ENCODE data around the gene TAS2R60. TPM values are rescaled to one million over a fixed set of nuclear protein-coding genes. Genes with fewer than 3 reads are reported as not detected.
A peak's percentile ranks its signal among the peaks of the same experiment; 100 is the strongest.

The TAS2R60 gene
- total RNA-seq, 1 experiment from 2014 or later, result not detected

DNA sequence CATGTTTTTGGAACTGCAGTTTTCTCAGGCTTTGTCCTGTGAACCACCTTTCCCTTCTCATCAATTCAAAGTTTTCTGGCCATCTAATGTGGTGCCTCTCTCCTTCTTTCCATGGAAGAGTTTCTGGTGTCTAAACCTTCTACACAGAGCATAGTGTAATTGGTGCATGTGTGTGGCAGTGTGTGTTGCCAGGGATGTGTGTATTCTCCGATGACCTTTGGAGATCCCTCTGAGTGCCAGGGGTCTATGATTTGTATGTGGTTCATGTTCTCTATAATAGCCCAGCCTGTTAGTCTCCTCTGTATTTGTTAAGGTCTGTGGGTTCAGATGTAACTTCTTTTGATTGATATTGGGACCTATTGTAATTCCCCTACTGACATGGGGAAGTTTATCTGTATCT, 1.5 kb downstream of the TAS2R60 start:
- Histone ChIP-seq H3K4me3 (ENCODE audit: insufficient read depth, low read depth, low read length) (no peak overlapping the region), H3K27me3 (ENCODE audit: control insufficient read depth, insufficient read depth, low read length) (no peaks in the 10 kb centered on the region), H3K36me3 (replicated peaks; ENCODE audit: control insufficient read depth, insufficient read depth, low read length) (no peaks in the 10 kb centered on the region)
- no peak for DNase-seq

DNA sequence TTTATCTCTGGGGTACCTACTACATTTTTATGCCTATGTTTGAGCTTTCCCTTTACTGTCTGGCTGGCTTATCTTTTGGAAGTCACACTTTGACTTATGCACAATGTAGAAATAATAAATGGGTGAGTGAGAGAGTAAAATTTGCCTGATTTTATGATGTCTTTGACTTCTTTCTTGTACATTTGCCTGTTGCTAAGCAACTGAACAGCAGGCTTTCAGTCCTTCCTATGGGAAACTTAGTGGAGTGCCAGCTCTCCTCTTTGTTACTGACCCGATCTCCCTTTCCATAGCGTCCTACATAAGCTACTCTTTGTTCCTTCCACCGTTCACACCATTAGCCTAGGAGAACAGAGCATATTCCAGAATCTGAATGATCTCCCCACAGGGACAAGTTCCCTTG, 4.2 kb downstream of the TAS2R60 start:
- Histone ChIP-seq H3K4me3 (ENCODE audit: insufficient read depth, low read depth, low read length) (no peak overlapping the region), H3K27me3 (ENCODE audit: control insufficient read depth, insufficient read depth, low read length) (no peaks in the 10 kb centered on the region), H3K36me3 (replicated peaks; ENCODE audit: control insufficient read depth, insufficient read depth, low read length) (no peaks in the 10 kb centered on the region)
- peak; percentile 23 for DNase-seq

DNA sequence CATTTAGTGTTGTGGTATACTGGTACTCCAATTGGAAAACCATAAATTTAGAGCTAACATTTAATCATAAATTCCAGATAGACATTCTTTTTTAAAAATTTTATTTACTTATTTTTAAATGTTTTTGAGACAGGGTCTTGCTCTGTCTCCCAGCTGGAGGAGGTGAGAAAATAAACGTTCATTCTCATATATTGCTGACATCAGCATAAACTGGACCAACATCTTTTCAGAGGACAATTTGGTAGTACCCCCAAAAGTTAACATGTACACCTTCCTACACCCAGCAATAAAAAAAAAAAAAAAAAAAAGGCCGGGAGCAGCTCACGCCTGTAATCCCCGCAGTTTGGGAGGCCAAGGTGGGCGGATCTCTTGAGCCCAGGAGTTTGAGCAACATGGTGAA, 5.2 kb downstream of the TAS2R60 start:
- no peaks in the 10 kb centered on the region for H3K27me3 ChIP-seq (ENCODE audit: control insufficient read depth, insufficient read depth, low read length)
- H3K36me3 ChIP-seq (replicated peaks; ENCODE audit: control insufficient read depth, insufficient read depth, low read length), result no peaks in the 10 kb centered on the region
- DNase-seq, result no peak
- no peak overlapping the region for H3K4me3 ChIP-seq (ENCODE audit: insufficient read depth, low read depth, low read length)

DNA sequence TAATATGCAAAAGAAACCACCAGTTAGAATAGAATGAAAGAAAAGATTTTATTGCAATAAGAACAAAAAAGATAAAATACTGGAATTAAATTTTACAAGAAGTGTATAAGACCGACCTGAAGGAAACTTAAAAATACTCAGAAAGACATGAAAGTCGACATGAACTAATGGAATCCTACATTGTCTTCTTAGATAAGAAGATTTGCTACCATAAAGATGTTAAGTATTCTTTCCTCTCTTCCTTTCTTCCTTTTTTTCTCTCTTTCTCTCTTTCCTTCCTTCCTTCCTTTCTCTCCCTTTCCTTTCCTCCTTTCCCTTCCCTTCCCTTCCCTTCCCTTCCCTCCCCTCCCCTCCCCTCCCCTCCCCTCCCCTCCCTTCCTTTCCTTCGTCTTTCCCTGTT, 6.5 kb downstream of the TAS2R60 start:
- DNase-seq, result no peak

DNA sequence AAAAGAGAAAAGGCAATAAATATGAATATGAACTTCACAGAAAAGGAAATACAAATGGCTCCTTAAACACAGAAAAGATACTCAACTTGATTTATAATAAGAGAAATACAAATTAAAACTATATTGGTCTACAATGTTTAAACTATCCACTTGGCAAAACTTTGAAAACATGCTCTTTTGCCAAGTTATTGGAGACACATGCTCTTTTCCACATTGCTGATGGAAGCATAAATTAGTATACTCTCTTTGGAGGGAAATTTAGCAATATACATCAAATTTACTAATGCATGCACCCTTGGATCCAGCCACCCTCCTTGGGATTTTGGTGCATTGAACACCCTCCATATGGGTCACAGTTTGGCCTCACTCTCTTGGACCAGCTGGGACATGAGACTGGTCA, 7.9 kb downstream of the TAS2R60 start:
- Histone ChIP-seq H3K27me3 (ENCODE audit: control insufficient read depth, insufficient read depth, low read length) (no peaks in the 10 kb centered on the region), H3K4me3 (ENCODE audit: insufficient read depth, low read depth, low read length) (no peak overlapping the region), H3K36me3 (replicated peaks; ENCODE audit: control insufficient read depth, insufficient read depth, low read length) (no peaks in the 10 kb centered on the region)
- no peak for DNase-seq

More for the DNA sequence above, 6.5 kb downstream of the TAS2R60 start:
- no peaks in the 10 kb centered on the region for H3K27me3 ChIP-seq (ENCODE audit: control insufficient read depth, insufficient read depth, low read length)
- H3K4me3 ChIP-seq (ENCODE audit: insufficient read depth, low read depth, low read length), result no peak overlapping the region
- no peaks in the 10 kb centered on the region for H3K36me3 ChIP-seq (replicated peaks; ENCODE audit: control insufficient read depth, insufficient read depth, low read length)

DNA sequence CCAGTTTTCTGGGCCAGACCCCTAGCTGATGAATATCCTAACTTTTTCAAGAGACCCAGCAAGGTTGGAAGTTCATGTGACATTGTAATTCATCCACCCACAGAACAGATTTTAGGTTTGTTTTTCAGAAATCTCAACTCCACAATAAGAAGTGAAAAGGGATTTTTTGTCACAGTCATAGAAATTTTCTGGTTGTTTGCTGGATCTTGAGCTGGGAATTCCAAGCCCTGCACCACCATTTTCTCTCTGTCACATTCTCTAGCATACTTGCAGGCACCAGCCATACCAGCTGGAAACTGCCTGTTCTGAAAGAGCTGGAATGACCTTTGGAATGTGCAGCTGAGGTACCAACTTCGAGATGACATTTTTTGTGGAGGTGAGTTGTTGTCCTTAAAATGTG, 8.5 kb downstream of the TAS2R60 start:
- Histone ChIP-seq H3K4me3 (ENCODE audit: insufficient read depth, low read depth, low read length) (no peak overlapping the region), H3K36me3 (replicated peaks; ENCODE audit: control insufficient read depth, insufficient read depth, low read length) (no peaks in the 10 kb centered on the region), H3K27me3 (ENCODE audit: control insufficient read depth, insufficient read depth, low read length) (no peaks in the 10 kb centered on the region)
- DNase-seq, result no peak

DNA sequence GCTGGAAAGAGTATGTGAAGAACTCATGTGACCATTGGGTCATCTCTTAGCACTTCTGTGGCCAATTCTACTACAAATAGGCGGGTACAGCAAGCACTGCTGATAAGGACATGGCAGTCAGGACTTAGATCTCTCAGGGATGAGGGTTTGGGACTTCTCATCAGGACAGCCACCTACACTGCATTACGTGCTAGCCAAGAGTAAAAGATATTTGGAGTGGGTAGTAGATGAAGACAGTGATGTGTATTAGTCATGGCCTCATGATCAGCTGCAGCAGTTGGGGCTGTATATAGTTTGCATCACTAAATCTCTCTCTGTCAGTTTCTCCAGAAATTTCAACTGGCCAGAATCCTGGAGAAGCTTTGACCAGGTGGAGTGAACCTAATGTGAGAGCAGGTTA, 9.2 kb downstream of the TAS2R60 start:
- no peaks in the 10 kb centered on the region for H3K36me3 ChIP-seq (replicated peaks; ENCODE audit: control insufficient read depth, insufficient read depth, low read length)
- no peak for DNase-seq
- H3K27me3 ChIP-seq (ENCODE audit: control insufficient read depth, insufficient read depth, low read length), result no peaks in the 10 kb centered on the region
- no peak overlapping the region for H3K4me3 ChIP-seq (ENCODE audit: insufficient read depth, low read depth, low read length)

DNA sequence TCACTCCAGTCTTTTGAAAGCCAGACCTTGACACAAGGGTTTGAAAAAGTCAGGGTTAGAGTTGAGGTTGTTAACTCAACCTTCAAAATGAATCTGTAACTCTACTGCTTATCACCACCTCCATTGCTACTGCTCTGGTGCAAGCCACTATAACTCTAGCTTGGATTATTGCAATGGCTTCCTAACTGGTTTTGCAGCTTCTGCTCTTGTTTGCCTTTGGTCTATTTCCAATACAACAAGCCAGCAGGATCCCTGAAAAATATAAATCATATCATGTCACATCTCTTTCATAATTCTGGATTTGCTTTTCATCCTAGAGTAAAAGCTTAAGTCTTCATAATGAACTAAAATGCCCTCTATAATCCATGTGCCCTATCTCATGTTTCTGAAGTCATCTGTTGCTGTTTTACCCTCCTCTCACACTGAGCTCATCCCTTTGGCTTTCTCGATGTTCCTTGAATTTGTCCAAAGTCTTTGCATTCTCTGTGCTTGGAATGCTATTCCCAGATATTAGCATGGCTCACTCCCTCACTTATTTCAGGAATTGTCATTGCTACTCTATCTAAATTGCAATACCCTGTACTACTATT, 10.9 kb downstream of the TAS2R60 start:
- DNase-seq, result no peak
- H3K27me3 ChIP-seq (ENCODE audit: control insufficient read depth, insufficient read depth, low read length), result no peaks in the 10 kb centered on the region
- no peak overlapping the region for H3K4me3 ChIP-seq (ENCODE audit: insufficient read depth, low read depth, low read length)
- H3K36me3 ChIP-seq (replicated peaks; ENCODE audit: control insufficient read depth, insufficient read depth, low read length), result no peaks in the 10 kb centered on the region

DNA sequence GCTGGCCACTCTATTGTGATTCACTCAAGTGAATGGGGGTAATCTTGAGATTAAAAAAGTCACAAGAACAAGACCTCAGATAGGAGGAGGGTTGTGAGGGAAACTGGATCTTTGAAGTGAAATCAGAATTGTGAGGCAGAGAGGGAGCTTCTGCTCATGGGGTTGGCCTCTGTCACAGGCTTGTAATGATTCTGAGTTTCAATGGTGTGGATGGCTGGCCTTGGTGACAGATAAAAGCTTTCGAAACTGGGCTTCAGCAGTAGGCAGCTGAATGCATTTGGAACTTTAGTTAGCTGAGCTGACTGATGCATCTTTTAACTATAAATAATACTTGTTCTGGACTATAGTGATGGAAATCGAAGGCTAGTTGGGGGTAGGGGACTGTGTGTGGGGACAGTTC, 12.2 kb downstream of the TAS2R60 start:
- Histone ChIP-seq H3K4me3 (ENCODE audit: insufficient read depth, low read depth, low read length) (no peak overlapping the region), H3K27me3 (ENCODE audit: control insufficient read depth, insufficient read depth, low read length) (no peaks in the 10 kb centered on the region), H3K36me3 (replicated peaks; ENCODE audit: control insufficient read depth, insufficient read depth, low read length) (no peaks in the 10 kb centered on the region)
- no peak for DNase-seq

DNA sequence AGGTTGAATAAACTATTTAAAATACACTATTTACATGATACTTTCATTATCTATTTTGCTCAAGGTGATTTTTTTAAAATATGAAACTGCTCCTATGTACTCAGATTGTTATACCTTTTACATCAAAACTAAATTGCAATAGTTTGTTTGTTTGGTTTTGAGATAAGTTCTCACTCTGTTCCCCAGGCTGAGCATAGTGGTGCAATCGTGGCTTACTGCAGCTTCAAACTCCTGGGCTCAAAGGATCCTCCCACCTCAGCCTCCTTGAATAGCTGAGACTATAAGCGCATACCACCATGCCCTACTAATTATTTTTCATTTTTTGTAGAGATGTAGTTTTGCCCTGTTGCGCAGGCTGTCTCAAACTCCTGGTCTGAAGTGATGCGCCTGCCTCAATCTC, 12.7 kb downstream of the TAS2R60 start:
- no peak for DNase-seq
- Histone ChIP-seq H3K4me3 (ENCODE audit: insufficient read depth, low read depth, low read length) (no peak overlapping the region), H3K36me3 (replicated peaks; ENCODE audit: control insufficient read depth, insufficient read depth, low read length) (no peaks in the 10 kb centered on the region), H3K27me3 (ENCODE audit: control insufficient read depth, insufficient read depth, low read length) (no peaks in the 10 kb centered on the region)

DNA sequence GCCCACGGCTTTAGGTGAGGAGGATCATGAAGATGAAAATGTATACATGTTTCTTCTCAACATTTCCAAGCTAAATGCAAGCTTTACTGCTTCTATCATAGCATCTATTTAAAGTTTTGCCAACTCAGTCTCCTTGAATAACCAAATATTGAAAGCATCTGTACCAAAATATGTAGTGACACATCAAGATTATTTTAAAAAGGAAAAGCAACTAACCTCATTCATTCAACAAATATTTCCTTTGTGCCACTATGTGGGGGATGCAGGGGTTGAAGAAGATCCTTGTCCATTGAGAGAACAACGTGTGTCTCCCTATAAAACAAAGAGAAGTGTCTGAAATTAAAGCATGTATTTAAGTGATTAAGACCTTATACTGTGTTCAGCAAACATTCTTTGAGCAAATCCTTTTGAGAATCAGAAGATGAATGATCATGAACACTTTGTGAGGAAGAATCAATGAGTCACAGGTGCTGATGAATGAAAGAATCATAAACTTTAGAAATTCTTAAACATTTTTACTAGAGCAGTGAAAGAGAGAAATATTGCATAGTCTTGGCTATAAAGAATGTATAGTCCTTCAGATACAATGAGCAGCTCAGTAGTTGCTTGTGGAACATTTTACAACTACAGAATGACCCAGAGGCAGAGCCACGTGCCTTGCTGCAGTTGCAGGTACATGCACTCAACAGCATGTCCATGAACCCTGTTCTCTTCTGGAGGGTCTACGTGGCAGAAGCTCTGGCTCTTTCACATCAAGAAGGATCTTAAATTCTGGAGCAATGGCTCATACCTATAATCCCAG, 13.9 kb downstream of the TAS2R60 start:
- no peak for DNase-seq
- no peaks in the 10 kb centered on the region for H3K36me3 ChIP-seq (replicated peaks; ENCODE audit: control insufficient read depth, insufficient read depth, low read length)
- H3K4me3 ChIP-seq (ENCODE audit: insufficient read depth, low read depth, low read length), result no peak overlapping the region
- no peaks in the 10 kb centered on the region for H3K27me3 ChIP-seq (ENCODE audit: control insufficient read depth, insufficient read depth, low read length)

DNA sequence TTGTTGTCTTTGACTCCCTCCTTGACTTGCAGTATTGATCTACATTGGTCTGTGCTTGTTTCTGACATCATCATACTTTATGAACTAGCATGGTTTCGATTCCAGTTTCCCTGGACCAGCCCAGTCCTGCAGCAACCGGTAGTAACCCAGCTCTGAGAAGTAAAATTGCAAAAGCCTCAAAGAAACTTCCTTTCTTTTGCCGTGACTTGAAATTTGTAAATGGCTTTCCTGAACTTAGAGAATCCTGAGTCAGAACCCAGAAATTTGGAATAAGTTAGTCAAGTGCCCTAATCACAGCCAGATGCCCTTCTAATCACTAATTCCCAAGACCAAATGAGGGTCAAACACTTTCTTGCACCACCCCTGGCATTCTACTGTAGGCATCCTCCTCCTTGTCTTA, 15.0 kb downstream of the TAS2R60 start:
- Histone ChIP-seq H3K27me3 (ENCODE audit: control insufficient read depth, insufficient read depth, low read length) (no peaks in the 10 kb centered on the region), H3K36me3 (replicated peaks; ENCODE audit: control insufficient read depth, insufficient read depth, low read length) (no peaks in the 10 kb centered on the region), H3K4me3 (ENCODE audit: insufficient read depth, low read depth, low read length) (no peak overlapping the region)
- no peak for DNase-seq

DNA sequence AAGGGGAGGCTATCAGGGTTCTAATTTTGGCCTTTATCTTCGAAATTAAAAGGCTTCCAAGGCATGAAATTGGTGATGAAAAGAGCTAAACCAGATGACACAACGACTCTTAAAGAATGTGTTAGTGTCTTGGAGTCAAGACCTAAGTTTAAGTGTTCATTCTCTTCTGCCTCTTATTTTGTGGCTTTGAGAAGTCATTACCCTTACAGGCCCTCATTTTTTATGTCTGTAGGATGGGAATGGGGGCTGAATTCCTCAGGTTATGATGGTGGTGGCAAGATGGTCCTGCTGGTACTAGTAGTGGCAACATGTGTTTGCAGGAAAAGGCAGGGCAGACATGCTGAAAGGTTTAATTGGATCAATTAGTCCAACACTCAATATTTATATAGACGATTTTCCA, 15.4 kb downstream of the TAS2R60 start:
- H3K4me3 ChIP-seq (ENCODE audit: insufficient read depth, low read depth, low read length), result no peak overlapping the region
- no peaks in the 10 kb centered on the region for H3K36me3 ChIP-seq (replicated peaks; ENCODE audit: control insufficient read depth, insufficient read depth, low read length)
- DNase-seq, result no peak
- H3K27me3 ChIP-seq (ENCODE audit: control insufficient read depth, insufficient read depth, low read length), result no peaks in the 10 kb centered on the region

DNA sequence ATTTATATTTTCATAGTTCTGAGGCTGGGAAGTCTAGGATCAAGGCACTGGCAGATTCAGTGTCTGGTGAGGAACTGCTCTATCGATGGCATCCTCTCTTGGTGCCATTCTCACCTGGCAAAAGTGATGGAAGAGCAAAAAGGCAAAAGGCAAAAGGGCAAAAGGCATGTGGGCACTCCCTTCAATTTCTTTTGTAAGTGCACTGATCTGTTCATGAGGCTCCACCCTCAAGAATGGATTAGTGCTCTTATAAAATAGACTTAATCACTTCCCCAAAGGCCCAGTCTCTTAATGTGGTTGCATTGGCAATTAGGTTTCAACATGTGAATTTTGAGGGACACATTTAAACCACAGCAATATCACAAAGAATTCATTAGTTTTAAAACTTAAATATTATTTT, 16.1 kb downstream of the TAS2R60 start:
- DNase-seq, result no peak
- H3K4me3 ChIP-seq (ENCODE audit: insufficient read depth, low read depth, low read length), result no peak overlapping the region
- no peaks in the 10 kb centered on the region for H3K27me3 ChIP-seq (ENCODE audit: control insufficient read depth, insufficient read depth, low read length)
- no peaks in the 10 kb centered on the region for H3K36me3 ChIP-seq (replicated peaks; ENCODE audit: control insufficient read depth, insufficient read depth, low read length)

DNA sequence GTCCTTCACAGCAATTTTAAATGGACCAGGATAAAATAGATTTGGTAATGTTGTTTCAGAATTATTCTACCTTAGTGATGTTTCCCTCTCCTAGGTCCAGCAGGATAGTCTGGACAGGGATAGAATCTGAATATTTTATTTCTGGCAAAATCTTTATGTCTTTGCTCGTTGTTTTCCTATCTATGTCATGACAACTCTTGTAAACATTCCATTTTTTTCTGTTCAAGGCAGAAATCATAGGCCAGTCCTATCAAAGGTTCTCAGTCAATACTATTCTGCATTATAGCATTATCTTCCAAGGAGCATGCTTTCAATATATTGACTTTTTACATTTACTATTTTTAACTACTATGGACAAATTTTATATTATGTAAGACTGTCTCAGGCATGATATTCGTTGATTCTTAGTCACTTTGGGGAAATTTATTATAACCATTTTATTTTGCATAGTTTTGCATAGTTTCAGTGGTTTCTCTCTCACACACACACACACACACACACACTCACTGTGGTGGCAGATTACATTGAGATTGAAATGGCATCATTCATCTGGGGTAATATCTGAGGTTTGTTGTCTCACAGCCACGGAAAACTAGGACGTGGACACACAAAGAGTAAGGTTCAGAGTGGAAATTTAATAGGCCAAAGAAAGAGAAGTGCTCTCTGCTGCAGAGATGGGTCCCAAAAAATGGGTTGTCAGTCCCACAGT, 17.2 kb downstream of the TAS2R60 start:
- Histone ChIP-seq H3K36me3 (replicated peaks; ENCODE audit: control insufficient read depth, insufficient read depth, low read length) (no peaks in the 10 kb centered on the region), H3K27me3 (ENCODE audit: control insufficient read depth, insufficient read depth, low read length) (no peaks in the 10 kb centered on the region), H3K4me3 (ENCODE audit: insufficient read depth, low read depth, low read length) (no peak overlapping the region)

More for the DNA sequence above, 17.2 kb downstream of the TAS2R60 start:
- no peak for DNase-seq
